GM19099 (cell line): ENCODE results near the gene ENSA.

Experiments used
- POLR2A ChIP-seq: IDR thresholded peaks from 3 replicates; pipeline ENCODE4 v1.6.1; 2011; ENCODE audit warnings: low read depth; ENCODE audit not compliant: insufficient read length; ENCODE audit errors: extremely low read depth

The ENSA gene

DNA sequence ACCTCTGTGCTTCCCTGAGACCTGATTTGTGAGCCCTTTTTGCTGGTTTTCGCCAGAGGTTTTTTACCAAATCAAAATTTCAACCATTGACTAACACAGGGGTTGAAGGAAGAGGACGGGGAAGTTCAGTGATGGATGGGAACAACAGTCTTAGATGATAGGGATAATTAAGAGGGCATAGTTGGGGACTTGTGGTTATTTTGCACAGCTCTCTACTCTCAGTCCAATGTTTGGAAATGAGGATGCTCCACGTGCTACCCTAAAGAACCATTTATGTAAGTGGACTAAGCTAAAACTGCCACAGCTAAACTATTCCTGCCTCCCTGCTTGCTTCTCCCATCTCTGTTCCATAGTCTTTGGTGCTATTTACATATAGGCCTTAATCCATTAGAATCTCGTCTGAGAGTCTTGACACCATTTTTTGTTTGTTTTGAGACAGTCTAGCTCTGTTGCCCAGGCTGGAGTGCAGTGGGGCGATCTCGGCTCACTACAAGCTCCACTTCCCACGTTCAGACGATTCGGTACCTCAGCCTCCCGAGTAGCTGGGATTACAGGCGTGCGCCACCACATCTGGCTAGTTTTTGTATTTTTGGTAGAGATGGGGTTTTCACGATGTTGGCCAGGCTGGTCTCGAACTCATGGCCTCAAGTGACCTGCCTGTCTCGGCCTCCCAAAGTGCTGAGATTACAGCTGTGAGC is 49.3 kb downstream of the ENSA start:
- no peak for TF ChIP-seq POLR2A

DNA sequence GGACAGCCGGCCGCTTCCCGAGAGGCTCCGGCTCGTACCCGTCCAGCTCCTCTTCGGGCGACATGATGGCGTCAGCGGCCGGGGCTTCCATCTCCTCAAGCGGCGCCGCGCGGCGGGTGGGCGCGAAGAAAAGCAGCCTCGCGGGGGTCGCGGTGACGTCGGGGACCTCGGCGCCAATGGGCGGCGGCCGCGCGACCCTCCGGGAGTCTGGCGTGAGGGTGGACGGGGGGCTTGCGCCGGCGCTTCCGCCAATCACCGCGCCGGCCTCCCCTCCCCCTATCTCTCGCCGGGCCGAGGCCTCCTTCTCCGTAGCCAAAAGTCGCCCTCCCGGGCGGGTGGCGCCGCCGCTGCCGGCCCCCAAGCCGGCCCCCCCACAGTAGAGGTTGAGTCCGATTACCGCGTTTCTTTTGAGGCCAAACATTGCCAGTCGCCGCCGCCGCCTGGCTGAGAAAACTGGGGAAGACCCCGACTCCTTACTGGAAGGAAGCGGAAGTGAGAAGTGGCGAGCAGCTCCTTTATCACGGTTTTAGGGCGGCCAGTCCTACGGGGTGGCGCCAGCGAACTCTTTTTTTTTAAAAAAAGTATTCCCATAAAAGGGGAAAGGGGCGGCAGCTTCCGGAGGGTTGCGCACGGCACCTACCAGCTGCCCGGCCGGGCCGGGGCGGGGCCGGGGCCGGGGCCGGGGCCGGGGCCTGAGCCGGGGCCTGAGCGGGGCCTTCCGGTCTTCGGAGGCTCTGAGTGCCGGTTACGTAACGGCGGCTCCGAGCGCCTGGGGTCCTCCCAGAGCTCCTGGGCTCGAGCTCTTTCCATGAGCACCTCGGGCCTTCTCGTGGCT is 50.1 kb downstream of the ENSA start, which contains the start of gene MCL1:
MCL1 (minus strand) TSS at position 501 of the 835 bp plus-strand sequence; CDS start at position 421, 80 bp downstream.
- peak; percentile 99 for TF ChIP-seq POLR2A

DNA sequence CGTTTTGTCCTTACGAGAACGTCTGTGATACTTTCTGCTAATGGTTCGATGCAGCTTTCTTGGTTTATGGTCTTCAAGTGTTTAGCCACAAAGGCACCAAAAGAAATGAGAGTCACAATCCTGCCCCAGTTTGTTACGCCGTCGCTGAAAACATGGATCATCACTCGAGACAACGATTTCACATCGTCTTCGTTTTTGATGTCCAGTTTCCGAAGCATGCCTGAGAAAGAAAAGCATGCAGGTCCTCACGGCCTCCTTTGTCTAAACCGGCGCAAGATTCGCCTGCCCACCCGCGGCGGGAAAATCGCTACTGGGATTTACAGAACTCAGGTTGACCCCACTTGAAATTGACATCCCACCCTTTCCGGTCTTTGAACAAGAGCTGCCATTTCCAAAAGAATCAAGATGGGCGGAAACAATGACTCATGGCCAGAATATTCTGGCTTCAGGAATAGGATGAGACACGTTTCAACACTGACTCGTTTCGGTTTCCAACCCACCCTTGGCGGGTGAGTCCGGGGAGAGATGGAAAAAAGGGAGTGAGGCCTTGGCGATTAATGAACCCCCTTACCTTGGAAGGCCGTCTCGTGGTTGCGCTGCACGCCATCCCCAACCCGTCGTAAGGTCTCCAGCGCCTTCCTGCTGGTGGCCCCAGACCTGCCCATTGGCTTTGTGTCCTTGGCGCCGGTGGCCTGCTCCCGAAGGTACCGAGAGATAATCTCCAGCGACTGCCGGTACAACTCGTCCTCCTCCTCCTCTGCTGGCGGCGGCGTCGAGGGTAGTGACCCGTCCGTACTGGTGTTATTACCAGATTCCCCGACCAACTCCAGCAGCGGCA is 50.9 kb downstream of the ENSA start:
- TF ChIP-seq POLR2A, result no peak

DNA sequence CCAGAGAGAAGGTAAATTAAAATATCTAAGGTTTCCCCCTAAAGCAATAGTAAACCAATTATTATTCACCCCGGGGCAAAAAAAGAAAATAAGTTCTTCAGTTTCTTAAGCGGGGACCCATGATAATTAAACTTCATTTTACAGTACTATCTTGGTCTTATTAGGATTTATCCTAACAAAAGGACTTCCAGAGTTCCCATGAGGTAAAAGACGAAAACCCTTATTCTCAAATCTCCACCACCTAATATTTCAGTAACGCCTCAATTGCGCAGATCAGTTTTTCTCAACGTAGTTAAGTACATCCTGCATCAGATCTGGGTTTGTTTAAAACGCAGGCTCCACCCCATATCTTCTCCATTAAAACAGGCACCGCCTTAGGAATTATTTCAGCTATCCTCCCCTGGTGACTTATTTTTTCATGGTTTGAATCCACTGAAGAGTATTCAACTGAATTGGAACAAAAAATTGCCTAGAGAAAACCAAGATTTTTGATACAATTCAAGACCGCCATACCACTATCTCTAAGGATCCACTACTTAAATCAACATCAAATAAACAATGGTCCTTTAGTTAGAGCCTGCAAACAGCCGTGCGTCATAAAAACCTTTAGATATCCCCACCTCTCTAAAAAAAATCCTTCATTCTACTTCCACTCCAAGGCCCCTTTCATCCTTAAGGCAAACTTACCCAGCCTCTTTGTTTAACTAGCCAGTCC is 51.7 kb downstream of the ENSA start:
- TF ChIP-seq POLR2A, result no peak

DNA sequence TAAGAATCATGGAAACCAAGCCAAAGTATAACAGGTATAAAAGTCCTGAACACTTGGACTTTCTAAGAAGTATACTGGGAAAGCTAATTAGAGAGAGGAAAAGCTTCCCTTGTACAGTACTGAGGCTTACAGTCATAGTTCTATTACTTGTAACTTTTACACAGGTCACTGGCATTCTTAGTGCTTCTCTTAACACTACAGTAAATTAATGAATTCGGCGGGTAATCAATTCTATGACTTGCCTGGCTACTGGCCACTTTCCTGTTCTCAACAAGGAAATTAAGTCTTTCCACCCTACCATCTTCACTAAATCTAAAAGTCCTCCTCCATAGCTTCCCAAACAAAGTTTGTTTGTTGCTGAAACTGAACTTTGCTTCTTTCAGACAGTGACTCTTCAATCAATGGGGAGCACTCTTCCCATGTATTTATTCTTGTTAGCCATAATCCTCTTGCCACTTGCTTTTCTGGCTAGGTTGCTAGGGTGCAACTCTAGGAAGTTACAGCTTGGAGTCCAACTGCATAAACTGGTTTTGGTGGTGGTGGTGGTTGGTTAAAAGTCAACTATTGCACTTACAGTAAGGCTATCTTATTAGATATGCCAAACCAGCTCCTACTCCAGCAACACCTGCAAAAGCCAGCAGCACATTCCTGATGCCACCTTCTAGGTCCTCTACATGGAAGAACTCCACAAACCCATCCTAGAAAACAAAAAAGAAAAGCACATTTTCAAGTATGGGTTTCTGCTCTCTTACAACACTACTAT is 52.4 kb downstream of the ENSA start:
- no peak for TF ChIP-seq POLR2A

DNA sequence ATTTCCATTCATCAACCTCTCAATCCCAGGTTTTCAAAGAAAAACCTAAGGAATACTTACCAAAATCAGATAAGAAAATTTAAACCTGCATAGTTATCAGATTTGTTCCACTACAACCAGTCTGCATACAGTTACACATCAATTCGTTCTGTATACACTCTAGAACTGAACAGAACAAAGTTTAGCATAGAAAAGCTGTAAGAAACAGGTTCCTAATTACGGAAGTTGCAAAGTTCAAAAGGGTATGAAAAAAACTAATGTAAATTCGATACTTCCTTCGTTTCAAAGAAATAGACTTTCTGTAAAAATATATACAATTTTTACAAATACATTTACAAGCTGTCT is 53.1 kb downstream of the ENSA start:
- no peak for TF ChIP-seq POLR2A

DNA sequence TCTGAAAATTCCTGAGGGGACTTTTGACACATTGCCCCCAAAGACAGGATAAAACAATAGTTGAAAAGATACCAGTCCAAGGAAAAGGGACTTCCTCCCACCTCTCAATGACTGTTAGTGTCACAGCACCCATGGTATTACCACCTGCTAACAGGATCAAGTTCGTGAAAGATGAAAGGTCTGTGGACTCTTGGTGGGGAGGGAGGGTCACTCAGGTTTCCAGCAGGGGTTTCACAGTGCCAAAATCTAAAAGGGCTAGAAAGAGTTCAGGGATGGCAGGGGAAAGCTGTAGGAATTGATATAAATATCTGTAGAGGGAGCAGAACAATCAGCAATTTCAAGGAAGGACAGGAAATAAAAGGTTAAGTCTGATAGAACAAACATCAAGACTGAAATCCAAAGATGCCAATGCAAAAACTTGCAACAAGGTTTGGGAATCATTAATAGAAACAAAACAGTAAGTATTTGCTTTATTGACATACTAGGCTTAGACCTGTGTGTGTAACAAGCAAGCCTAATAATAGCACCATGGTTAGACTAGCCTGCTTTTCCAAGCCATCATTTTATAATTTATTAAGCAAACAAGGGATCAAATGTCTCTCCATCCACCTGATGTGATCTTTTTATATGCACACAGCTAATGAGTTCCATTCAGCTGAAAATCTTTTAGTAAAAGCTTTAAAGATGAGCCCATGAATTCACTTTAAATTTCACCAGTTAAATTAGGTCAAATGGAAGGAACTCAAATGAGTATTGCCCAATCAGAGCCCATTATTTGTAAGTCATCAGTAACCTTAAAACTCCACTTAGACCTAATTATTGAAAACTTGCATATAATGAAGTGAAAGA is 53.7 kb downstream of the ENSA start:
- TF ChIP-seq POLR2A, result no peak

DNA sequence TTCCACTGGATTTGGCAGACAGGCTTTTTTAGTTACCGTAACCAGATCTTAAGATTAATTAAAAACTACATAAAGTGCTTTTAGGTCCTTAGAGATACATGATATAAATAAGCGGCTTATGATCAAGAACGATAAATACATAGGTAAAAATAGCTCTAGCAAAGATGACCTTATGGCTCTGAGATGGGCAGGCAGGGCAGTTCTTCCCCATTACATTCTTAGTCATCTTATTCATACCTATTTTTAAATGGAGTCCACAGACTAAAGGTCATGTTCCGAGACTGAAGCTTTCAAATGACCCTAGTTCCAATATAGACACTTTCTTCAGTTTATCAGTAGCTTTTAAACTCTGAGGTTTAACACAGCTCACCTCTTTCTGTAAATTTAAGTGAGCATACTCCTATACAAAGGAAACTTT is 54.3 kb downstream of the ENSA start:
- TF ChIP-seq POLR2A, result no peak

DNA sequence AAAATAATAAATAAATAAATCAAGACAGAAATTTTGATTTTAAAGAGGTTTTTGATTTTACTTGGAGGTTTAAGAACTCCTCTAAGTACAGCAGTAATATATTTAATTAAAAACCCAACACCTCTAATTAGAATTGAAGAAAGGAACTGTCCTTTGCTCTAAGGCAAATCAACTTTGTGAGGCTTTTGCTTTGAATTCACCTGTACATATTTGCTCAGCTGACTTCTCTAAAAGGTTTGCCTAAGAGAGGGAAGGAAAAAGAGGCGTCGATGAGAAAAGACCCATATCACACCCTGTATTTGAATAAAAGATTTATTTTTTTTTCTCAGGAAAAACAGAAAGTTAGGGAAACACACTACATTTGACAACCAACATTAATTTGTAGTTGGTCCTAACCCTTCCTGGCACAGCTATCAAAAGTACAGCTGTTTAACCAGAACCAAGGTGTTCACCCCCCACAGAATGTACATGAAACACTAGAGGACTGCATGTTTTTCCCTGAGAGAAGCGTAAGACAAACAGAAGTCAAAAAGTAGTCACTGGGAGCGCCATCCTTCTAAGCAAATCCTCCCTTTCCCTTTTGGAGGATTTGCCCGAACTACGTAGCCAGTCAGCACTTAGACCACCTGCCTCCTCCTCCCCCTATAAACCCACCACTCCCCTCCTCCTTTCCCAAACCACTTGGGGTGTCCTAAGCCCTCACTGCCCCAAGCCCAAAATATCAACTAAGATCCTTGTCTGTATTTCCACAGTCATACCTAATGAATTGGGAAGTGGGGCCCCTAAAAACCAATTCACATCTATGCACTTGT is 54.9 kb downstream of the ENSA start:
- peak; percentile 45 for TF ChIP-seq POLR2A

DNA sequence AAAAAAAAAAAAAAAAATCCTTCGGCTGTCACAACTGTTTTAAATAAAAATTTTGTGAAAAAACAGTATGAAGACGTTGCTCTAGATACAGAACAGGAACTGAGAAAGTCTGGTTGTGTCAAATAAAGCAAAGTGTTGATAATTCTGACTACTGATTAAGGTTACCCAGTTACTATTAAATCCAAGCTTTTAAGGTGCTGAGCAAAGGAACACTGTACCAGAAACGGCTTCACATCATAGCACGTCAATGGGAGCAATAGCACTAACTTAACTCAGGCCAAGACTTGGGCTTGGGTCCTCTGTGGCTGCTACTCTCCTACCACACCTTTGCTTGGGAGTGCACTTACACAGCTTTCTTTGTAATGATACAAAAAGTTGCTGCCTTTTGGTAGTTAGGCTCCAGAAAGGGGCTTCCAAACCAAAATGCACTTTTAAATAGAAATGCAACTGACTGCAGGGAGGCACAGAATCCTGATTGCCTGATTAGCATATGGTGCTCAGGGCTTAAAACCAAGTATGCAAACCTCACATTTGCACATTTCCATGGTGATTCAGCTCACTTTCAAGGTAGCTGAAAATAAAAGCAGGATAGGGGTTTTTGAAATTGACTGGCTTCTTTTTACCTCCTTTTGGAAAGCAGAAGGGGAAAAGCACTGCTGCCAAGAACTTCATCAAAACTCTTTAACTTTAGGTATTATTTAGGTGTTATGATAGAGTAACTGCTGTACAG is 56.3 kb downstream of the ENSA start:
- peak; percentile 46 for TF ChIP-seq POLR2A
